Retinal pigment epithelial cell (primary cell): ENCODE results near the gene INAFM2.
A peak's percentile ranks its signal among the peaks of the same experiment; 100 is the strongest.

Experiments
- DNase-seq: peaks from one replicate; pipeline ENCODE4 v3.0.0-alpha.2; 2010; ENCODE audit warnings: low read depth
- H3K4me3 ChIP-seq: 2 replicates; pipeline ENCODE4 v1.5.1; 2011; ENCODE audit warnings: mild to moderate bottlenecking, low read length, control low read depth, moderate library complexity
- CTCF ChIP-seq: conservative IDR thresholded peaks from 2 replicates; pipeline ENCODE4 v1.5.1; 2011; ENCODE audit warnings: low read depth, low read length, control low read depth, inconsistent platforms

Gene INAFM2

GRCh38 chr15:40306371-40306770 is 17.1 kb upstream of the INAFM2 start:
- DNase-seq, result no peak
- H3K4me3 ChIP-seq, result no peak overlapping the region
- TF ChIP-seq CTCF, result no peak

DNA sequence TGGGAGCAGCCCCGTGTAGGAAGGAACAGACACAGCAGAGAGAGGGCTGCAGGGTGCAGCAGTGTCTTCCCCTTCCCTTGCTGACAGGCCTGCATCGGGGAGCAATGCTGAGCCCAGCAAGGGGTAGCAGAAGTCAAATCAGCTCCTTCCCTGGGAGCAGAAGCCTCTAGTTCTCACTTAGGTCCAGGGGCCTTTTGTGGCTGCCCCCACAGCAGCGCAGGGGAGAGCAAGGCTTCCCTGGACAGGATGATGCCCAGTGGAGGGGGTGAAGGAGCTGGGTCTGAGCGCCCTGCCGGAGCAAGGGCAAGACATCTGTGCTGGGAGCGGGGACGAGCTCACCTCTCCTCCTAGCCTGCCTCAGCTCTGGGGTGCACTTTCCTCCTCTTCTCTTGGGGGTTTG is 16.6 kb upstream of the INAFM2 start:
- H3K4me3 ChIP-seq, result no peak overlapping the region
- TF ChIP-seq CTCF, result no peak
- DNase-seq, result no peak

- DNase-seq, result no peak
- no peak within 1 kb of the TSS for H3K4me3 ChIP-seq
- peak; percentile 52 for TF ChIP-seq CTCF
Measured at GRCh38 chr15:40307421-40308211, 15.9 kb upstream of the INAFM2 start, which contains the start of gene PLCB2. TSS of gene PLCB2 (minus strand) at chr15:40307935. CDS start at chr15:40307672, 263 bp downstream.

DNA sequence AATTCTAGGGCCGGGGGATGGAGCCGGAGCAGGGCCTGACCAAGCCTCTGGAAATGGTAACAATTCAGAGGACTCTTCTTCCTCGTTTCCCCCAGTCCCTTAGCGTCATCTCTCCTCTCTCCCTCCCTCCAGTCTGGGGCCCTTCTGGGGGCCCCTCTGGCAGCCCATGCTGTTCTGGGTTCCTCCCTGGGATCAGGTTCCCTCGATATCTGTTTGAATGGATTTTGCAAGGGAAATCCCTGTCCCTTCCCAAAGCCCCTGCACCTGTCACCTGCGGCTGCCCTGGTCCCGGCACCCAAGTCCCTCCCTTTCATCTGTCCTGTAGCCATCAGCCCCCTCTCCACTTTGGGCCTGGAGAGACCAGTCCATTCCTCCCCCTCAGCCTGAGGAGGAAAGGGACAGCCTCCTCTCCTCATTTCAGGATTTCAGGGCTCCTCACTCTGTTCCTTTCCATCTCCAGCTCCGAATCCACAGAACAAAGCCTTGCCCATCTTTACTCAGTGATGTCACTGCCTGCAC is 14.1 kb upstream of the INAFM2 start:
- no peak overlapping the region for H3K4me3 ChIP-seq
- DNase-seq, result no peak
- no peak for TF ChIP-seq CTCF

GRCh38 chr15:40310001-40310959 is 13.2 kb upstream of the INAFM2 start:
- H3K4me3 ChIP-seq, result no peak overlapping the region
- peak; percentile 83 for TF ChIP-seq CTCF
- DNase-seq, result no peak

DNA sequence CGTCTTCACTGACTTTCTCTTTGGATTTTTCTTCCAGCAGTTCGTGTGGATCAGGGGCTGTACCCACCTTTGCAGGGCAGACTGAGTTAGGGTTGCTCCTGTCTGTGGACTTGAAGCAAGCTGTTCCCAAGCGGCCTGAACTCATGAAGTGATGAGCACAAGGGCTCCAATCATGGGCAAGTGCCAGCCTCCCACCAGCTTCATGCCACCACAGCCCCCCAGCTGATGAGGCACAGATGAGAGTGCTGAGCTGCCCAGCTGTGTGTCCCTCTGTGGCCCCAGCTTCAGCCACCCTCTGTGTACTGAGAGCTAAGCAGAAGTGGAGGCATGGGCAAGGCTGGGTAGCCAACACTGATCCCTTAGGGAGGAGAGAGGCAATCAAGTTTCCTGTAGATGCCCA is 12.5 kb upstream of the INAFM2 start:
- DNase-seq, result no peak
- no peak for TF ChIP-seq CTCF
- H3K4me3 ChIP-seq, result no peak overlapping the region
